Measurements from ENCODE around the gene TBC1D21. TPM values are rescaled to one million over a fixed set of nuclear protein-coding genes. Genes with fewer than 3 reads are reported as not detected.

Gene TBC1D21
- polyA plus RNA-seq, 1 donor from 2014 or later, result not detected

- H2AFZ ChIP-seq (ENCODE audit: low read depth, low read length), result no peak overlapping the region
- TF ChIP-seq POLR2AphosphoS5 (IDR thresholded peaks at IDR 0.05) (no peak), EP300 (conservative IDR thresholded peaks at IDR 0.05; ENCODE audit: poor library complexity, severe bottlenecking) (no peak), REST (IDR thresholded peaks at IDR 0.05; ENCODE audit: borderline replicate concordance) (no peak), MXI1 (conservative IDR thresholded peaks at IDR 0.05; ENCODE audit: poor library complexity, severe bottlenecking) (no peak), TAF1 (IDR thresholded peaks at IDR 0.05; ENCODE audit: low read depth) (no peak), EZH2 (IDR thresholded peaks at IDR 0.05; ENCODE audit: borderline replicate concordance, insufficient read depth, low read length, poor library complexity, severe bottlenecking) (no peak), RAD21 (conservative IDR thresholded peaks at IDR 0.05) (no peak)
- no peaks in the 10 kb centered on the region for H4K20me1 ChIP-seq (ENCODE audit: insufficient read depth)
- no peak overlapping the region for H3K4me2 ChIP-seq (ENCODE audit: low read length)
- H3K27me3 ChIP-seq (ENCODE audit: insufficient read depth, low read depth, low read length), result peaks cover 28% of the 10 kb centered on the region
- H3K79me2 ChIP-seq (replicated peaks; ENCODE audit: insufficient read depth, low read length), result no peaks in the 10 kb centered on the region
- H3K36me3 ChIP-seq (ENCODE audit: insufficient read depth, low read length), result no peaks in the 10 kb centered on the region
- H3K9me3 ChIP-seq (ENCODE audit: low read length), result no peaks in the 10 kb centered on the region
- H3F3A ChIP-seq (ENCODE audit: insufficient read depth, low read length, poor library complexity, severe bottlenecking), result no peaks in the 10 kb centered on the region
- H3K9ac ChIP-seq (ENCODE audit: low read length), result no peak overlapping the region
- no peak overlapping the region for H3K4me3 ChIP-seq (ENCODE audit: low read length)
- no peak overlapping the region for H3K27ac ChIP-seq (ENCODE audit: low read length)
- H3K9me2 ChIP-seq (ENCODE audit: insufficient read depth, low read length), result no peaks in the 10 kb centered on the region
Observed at GRCh38 chr15:73930790-73931281, 57.5 kb downstream of the TBC1D21 start.

GRCh38 chr15:73931441-73931840, 58.1 kb downstream of the TBC1D21 start:
- no peaks in the 10 kb centered on the region for H4K20me1 ChIP-seq (ENCODE audit: insufficient read depth)
- no peaks in the 10 kb centered on the region for H3K79me2 ChIP-seq (replicated peaks; ENCODE audit: insufficient read depth, low read length)
- no peak overlapping the region for H3K9ac ChIP-seq (ENCODE audit: low read length)

More at GRCh38 chr15:73931441-73931840, 58.1 kb downstream of the TBC1D21 start:
- no peaks in the 10 kb centered on the region for H3K9me3 ChIP-seq (ENCODE audit: low read length)
- TF ChIP-seq TAF1 (IDR thresholded peaks at IDR 0.05; ENCODE audit: low read depth) (no peak), RAD21 (conservative IDR thresholded peaks at IDR 0.05) (no peak), POLR2AphosphoS5 (IDR thresholded peaks at IDR 0.05) (no peak), REST (IDR thresholded peaks at IDR 0.05; ENCODE audit: borderline replicate concordance) (no peak), CTCF (IDR thresholded peaks at IDR 0.05; ENCODE audit: poor library complexity, severe bottlenecking) (no peak), EZH2 (IDR thresholded peaks at IDR 0.05; ENCODE audit: borderline replicate concordance, insufficient read depth, low read length, poor library complexity, severe bottlenecking) (no peak), MXI1 (conservative IDR thresholded peaks at IDR 0.05; ENCODE audit: poor library complexity, severe bottlenecking) (no peak), EP300 (conservative IDR thresholded peaks at IDR 0.05; ENCODE audit: poor library complexity, severe bottlenecking) (no peak), SMC3 (conservative IDR thresholded peaks at IDR 0.05; ENCODE audit: poor library complexity) (no peak)
- H3K27me3 ChIP-seq (ENCODE audit: insufficient read depth, low read depth, low read length), result peaks cover 22% of the 10 kb centered on the region
- H3K36me3 ChIP-seq (ENCODE audit: insufficient read depth, low read length), result no peaks in the 10 kb centered on the region
- H3K4me3 ChIP-seq (ENCODE audit: low read length), result no peak overlapping the region
- no peaks in the 10 kb centered on the region for H3K9me2 ChIP-seq (ENCODE audit: insufficient read depth, low read length)
- H3K4me2 ChIP-seq (ENCODE audit: low read length), result no peak overlapping the region
- H2AFZ ChIP-seq (ENCODE audit: low read depth, low read length), result no peak overlapping the region
- H3F3A ChIP-seq (ENCODE audit: insufficient read depth, low read length, poor library complexity, severe bottlenecking), result no peaks in the 10 kb centered on the region
- no peak overlapping the region for H3K27ac ChIP-seq (ENCODE audit: low read length)

Data from neural cell (in vitro differentiated cells).